HL-60 (cell line): Measurements from ENCODE around the gene DMXL1.

Experiments
- DNase-seq, 2 experiments: peaks; one replicate each; pipeline ENCODE4 v3.0.0-alpha.2; 2010 to 2020; ENCODE audit warnings: low read depth in 1 of 2, low spot score in 1 of 2
- H3K27ac ChIP-seq: fragments of 250-450 bp; sonication (Bioruptor Pico); replicated peaks from 2 replicates; pipeline ENCODE4 v1.5.1; 2020; ENCODE audit warnings: mild to moderate bottlenecking, moderate library complexity
- H3K27me3 ChIP-seq: fragments of 250-450 bp; sonication (Bioruptor Pico); 2 replicates; pipeline ENCODE4 v1.5.1; 2021; ENCODE audit warnings: mild to moderate bottlenecking, moderate library complexity; ENCODE audit not compliant: insufficient read depth, poor library complexity, severe bottlenecking
- H3K4me3 ChIP-seq: replicated peaks from 2 replicates; pipeline ENCODE4 v1.5.1; 2011; ENCODE audit warnings: mild to moderate bottlenecking, control low read depth, low read length; ENCODE audit not compliant: insufficient read depth
- CTCF ChIP-seq: IDR thresholded peaks from one replicate; pipeline ENCODE4 v1.5.1; 2011; ENCODE audit warnings: low read length, control low read depth, inconsistent platforms; ENCODE audit not compliant: insufficient read depth
- GABPA ChIP-seq: IDR thresholded peaks from 2 replicates; pipeline ENCODE4 v1.6.1; 2012; ENCODE audit warnings: low read depth
- POLR2AphosphoS5 ChIP-seq: IDR thresholded peaks from 2 replicates; pipeline ENCODE4 v1.6.1; 2012; ENCODE audit warnings: low read depth
- REST ChIP-seq: IDR thresholded peaks from 2 replicates; pipeline ENCODE4 v1.6.1; 2012; ENCODE audit warnings: low read depth; ENCODE audit not compliant: insufficient replicate concordance
- SPI1 ChIP-seq: IDR thresholded peaks from 2 replicates; pipeline ENCODE4 v1.6.1; 2012; ENCODE audit warnings: low read depth, mild to moderate bottlenecking, borderline replicate concordance

The DMXL1 gene

GRCh38 chr5:119136666-119137318 lies 65.9 kb downstream of the DMXL1 start:
- Histone ChIP-seq H3K4me3 (no peak overlapping the region), H3K27me3 (no peaks in the 10 kb centered on the region), H3K27ac (no peak overlapping the region)
- TF ChIP-seq REST = no peak
- TF ChIP-seq CTCF = no peak
- no peak for TF ChIP-seq SPI1
- no peak for TF ChIP-seq GABPA
- no peak for TF ChIP-seq POLR2AphosphoS5
- DNase-seq = no peak

- Histone ChIP-seq H3K27ac (no peak overlapping the region), H3K4me3 (no peak overlapping the region), H3K27me3 (no peaks in the 10 kb centered on the region)
- DNase-seq = no peak
- no peak for TF ChIP-seq REST
- no peak for TF ChIP-seq SPI1
- no peak for TF ChIP-seq GABPA
- no peak for TF ChIP-seq CTCF
- no peak for TF ChIP-seq POLR2AphosphoS5
Observed at GRCh38 chr5:119153629-119154028, 82.7 kb downstream of the DMXL1 start.

GRCh38 chr5:119158144-119158543 lies 87.3 kb downstream of the DMXL1 start:
- TF ChIP-seq GABPA (no peak), CTCF (no peak), SPI1 (no peak), POLR2AphosphoS5 (no peak), REST (no peak)
- no peaks in the 10 kb centered on the region for H3K27me3 ChIP-seq
- no peak overlapping the region for H3K27ac ChIP-seq
- DNase-seq = no peak
- H3K4me3 ChIP-seq = no peak overlapping the region
